H1 (cell line): ENCODE data around the gene POLR3A. TPM values are rescaled to one million over a fixed set of nuclear protein-coding genes. Genes with fewer than 3 reads are reported as not detected.

Experiments used
- CTCF ChIA-PET: fragments of 300-600 bp; sonication (Branson Sonifier 250); formaldehyde crosslinking; loops from one replicate; lab custom pipeline; 2021; ENCODE audit not compliant: partially characterized antibody; lab: Charles Lee
- POLR2A ChIA-PET: fragments of 300-600 bp; sonication (Branson Sonifier 250); formaldehyde crosslinking; loops from one replicate; lab custom pipeline; 2021; ENCODE audit warnings: inconsistent platforms; ENCODE audit not compliant: partially characterized antibody; lab: Charles Lee
- DNase-seq, 2 experiments: peaks; one replicate each; pipeline versions ENCODE4 v3.0.0 to v3.0.0-alpha.2; 2010 to 2022; ENCODE audit warnings: low spot score in 2 of 2, low read depth in 1 of 2, mixed read lengths in 1 of 2
- FAIRE-seq: peaks from 2 replicates; lab custom pipeline; 2011; peaks lifted over from hg19 to GRCh38; lab: Jason Lieb, UNC
- H2AFZ ChIP-seq: 2 replicates; pipeline ENCODE4 v1.8.1; 2012; ENCODE audit warnings: low read length, inconsistent platforms
- H2AK5ac ChIP-seq: 2 replicates; pipeline ENCODE4 v1.6.1; 2013; ENCODE audit warnings: low read depth, low read length
- H2BK120ac ChIP-seq: replicated peaks from 2 replicates; pipeline ENCODE3; 2013; ENCODE audit warnings: low read depth, low read length, inconsistent platforms
- H2BK12ac ChIP-seq: 2 replicates; pipeline ENCODE4 v1.6.1; 2013; ENCODE audit warnings: low read depth, low read length
- H2BK15ac ChIP-seq: 2 replicates; pipeline ENCODE4 v1.6.1; 2013; ENCODE audit warnings: low read length
- H2BK20ac ChIP-seq: 2 replicates; pipeline ENCODE4 v1.6.1; 2013; ENCODE audit warnings: low read length
- H2BK5ac ChIP-seq: 2 replicates; pipeline ENCODE4 v1.6.1; 2013; ENCODE audit warnings: low read depth, low read length
- H3K14ac ChIP-seq: 2 replicates; pipeline ENCODE4 v1.6.1; 2013; ENCODE audit warnings: inconsistent platforms; ENCODE audit not compliant: insufficient read length
- H3K18ac ChIP-seq: 2 replicates; pipeline ENCODE4 v1.6.1; 2013; ENCODE audit warnings: low read length; ENCODE audit errors: extremely low read depth
- H3K23ac ChIP-seq: 2 replicates; pipeline ENCODE4 v1.6.1; 2013; ENCODE audit warnings: inconsistent platforms; ENCODE audit not compliant: insufficient read length
- H3K23me2 ChIP-seq: 2 replicates; pipeline ENCODE4 v1.6.1; 2013; ENCODE audit warnings: low read depth, low read length
- H3K27ac ChIP-seq: 2 replicates; pipeline ENCODE4 v1.6.1; 2011; ENCODE audit warnings: low read depth, low read length, inconsistent platforms
- H3K27me3 ChIP-seq, 4 experiments: replicated peaks in 1 of 4; 1 replicate in 1 of 4; 2 replicates in 3 of 4; pipeline versions ENCODE4 v1.6.1 to v1.8.1; 2011 to 2013; ENCODE audit warnings: low read length in 3 of 4, mild to moderate bottlenecking in 3 of 4, inconsistent platforms in 2 of 4, mixed read lengths in 2 of 4, moderate library complexity in 1 of 4; ENCODE audit not compliant: control insufficient read depth in 3 of 4, insufficient read depth in 3 of 4; ENCODE audit errors: extremely low read depth in 1 of 4
- H3K36me3 ChIP-seq, 4 experiments: 2 replicates each; pipeline versions ENCODE4 v1.6.1 to v1.8.1; 2011 to 2013; ENCODE audit warnings: mild to moderate bottlenecking in 4 of 4, low read length in 3 of 4, moderate library complexity in 2 of 4, control low read depth in 1 of 4, inconsistent platforms in 1 of 4; ENCODE audit not compliant: insufficient read depth in 4 of 4, control insufficient read depth in 2 of 4
- H3K4ac ChIP-seq: replicated peaks from 2 replicates; pipeline ENCODE3; 2013; ENCODE audit warnings: low read length, low read depth, mixed read lengths, inconsistent platforms; ENCODE audit not compliant: insufficient read length
- H3K4me1 ChIP-seq, 4 experiments: replicated peaks in 1 of 4; 1 replicate in 1 of 4; 2 replicates in 3 of 4; pipeline versions ENCODE4 v1.6.1 to v1.8.1; 2011 to 2013; ENCODE audit warnings: low read length in 3 of 4, inconsistent platforms in 2 of 4, mixed read lengths in 1 of 4; ENCODE audit not compliant: insufficient read depth in 4 of 4, control insufficient read depth in 3 of 4
- H3K4me2 ChIP-seq, 2 experiments: 2 replicates each; pipeline versions ENCODE4 v1.6.1 to v1.8.1; 2011 to 2013; ENCODE audit warnings: low read depth in 2 of 2, low read length in 2 of 2, control low read depth in 1 of 2, inconsistent platforms in 1 of 2, mild to moderate bottlenecking in 1 of 2; ENCODE audit not compliant: insufficient read depth in 1 of 2
- H3K4me3 ChIP-seq, 4 experiments: fragments of 200-600, 300-600 bp in 1 of 4; sonication (generic), shearing (Covaris generic), sonication (Bioruptor Twin) in 1 of 4; 2 replicates each; pipeline versions ENCODE4 v1.5.1 to v1.8.1; 2011 to 2016; ENCODE audit warnings: low read length in 4 of 4, low read depth in 3 of 4, control low read depth in 2 of 4, inconsistent platforms in 2 of 4, mild to moderate bottlenecking in 2 of 4, mixed read lengths in 1 of 4, moderate library complexity in 1 of 4; ENCODE audit not compliant: insufficient read depth in 2 of 4; ENCODE audit errors: extremely low read depth in 1 of 4
- H3K56ac ChIP-seq: replicated peaks from 2 replicates; pipeline ENCODE3; 2013; ENCODE audit warnings: low read depth, mild to moderate bottlenecking, mixed read lengths, low read length, inconsistent platforms; ENCODE audit not compliant: insufficient read length
- H3K79me1 ChIP-seq: 2 replicates; pipeline ENCODE4 v1.6.1; 2013; ENCODE audit warnings: low read depth, low read length, control low read depth
- H3K79me2 ChIP-seq, 2 experiments: 2 replicates each; pipeline versions ENCODE4 v1.6.1 to v1.8.1; 2012 to 2013; ENCODE audit warnings: low read length in 2 of 2, mild to moderate bottlenecking in 2 of 2, inconsistent platforms in 1 of 2; ENCODE audit not compliant: insufficient read depth in 2 of 2, control insufficient read depth in 1 of 2
- H3K9ac ChIP-seq, 4 experiments: replicated peaks in 1 of 4; 1 replicate in 1 of 4; 2 replicates in 3 of 4; pipeline versions ENCODE4 v1.6.1 to v1.8.1; 2011 to 2013; ENCODE audit warnings: low read depth in 3 of 4, low read length in 3 of 4, control low read depth in 2 of 4, mild to moderate bottlenecking in 2 of 4, moderate library complexity in 2 of 4, inconsistent platforms in 1 of 4; ENCODE audit errors: extremely low read depth in 1 of 4
- H3K9me3 ChIP-seq, 2 experiments: 2 replicates each; pipeline versions ENCODE4 v1.6.1 to v1.8.1; 2012 to 2013; ENCODE audit warnings: mild to moderate bottlenecking in 2 of 2, moderate library complexity in 2 of 2, control low read depth in 1 of 2, inconsistent platforms in 1 of 2, low read depth in 1 of 2, low read length in 1 of 2, mixed read lengths in 1 of 2; ENCODE audit not compliant: insufficient read depth in 2 of 2
- H4K20me1 ChIP-seq, 2 experiments: replicated peaks in 1 of 2; 2 replicates each; pipeline versions ENCODE3 to v1.8.1; 2011 to 2013; ENCODE audit warnings: inconsistent platforms in 2 of 2, low read length in 2 of 2, mild to moderate bottlenecking in 1 of 2; ENCODE audit not compliant: insufficient read depth in 2 of 2, control insufficient read depth in 1 of 2
- H4K5ac ChIP-seq: 2 replicates; pipeline ENCODE4 v1.6.1; 2013; ENCODE audit warnings: low read length, low read depth, mixed read lengths, inconsistent platforms; ENCODE audit not compliant: insufficient read length
- H4K8ac ChIP-seq: 2 replicates; pipeline ENCODE4 v1.8.0; 2013; ENCODE audit warnings: mild to moderate bottlenecking, moderate library complexity, low read length, inconsistent platforms; ENCODE audit not compliant: insufficient read depth; ENCODE audit errors: extremely low read depth
- H4K91ac ChIP-seq: replicated peaks from 2 replicates; pipeline ENCODE3; 2013; ENCODE audit warnings: low read length, mixed read lengths, inconsistent platforms; ENCODE audit not compliant: insufficient read length
- ATF2 ChIP-seq: IDR thresholded peaks from 2 replicates; pipeline ENCODE4 v1.6.1; 2012; ENCODE audit warnings: low read length, inconsistent platforms
- BRCA1 ChIP-seq: IDR thresholded peaks from 2 replicates; pipeline ENCODE4 v1.6.1; 2012; ENCODE audit warnings: low read depth, low read length, improper control_type of control experiment
- CEBPB ChIP-seq: IDR thresholded peaks from 2 replicates; pipeline ENCODE4 v1.6.1; 2012; ENCODE audit warnings: low read depth, low read length
- FOSL1 ChIP-seq: IDR thresholded peaks from 2 replicates; pipeline ENCODE4 v1.6.1; 2011; ENCODE audit warnings: mild to moderate bottlenecking, low read depth, low read length, moderate library complexity; ENCODE audit not compliant: insufficient read depth
- GABPA ChIP-seq: IDR thresholded peaks from 2 replicates; pipeline ENCODE4 v1.6.1; 2011; ENCODE audit warnings: mild to moderate bottlenecking, low read length, moderate library complexity, borderline replicate concordance; ENCODE audit not compliant: insufficient read depth
- MAX ChIP-seq: IDR thresholded peaks from 2 replicates; pipeline ENCODE4 v1.6.1; 2012; ENCODE audit warnings: inconsistent platforms
- RFX5 ChIP-seq: IDR thresholded peaks from 2 replicates; pipeline ENCODE4 v1.6.1; 2011; ENCODE audit warnings: low read depth, low read length, improper control_type of control experiment, borderline replicate concordance
- RXRA ChIP-seq: IDR thresholded peaks from 2 replicates; pipeline ENCODE4 v1.6.1; 2011; ENCODE audit warnings: low read depth, mild to moderate bottlenecking, low read length, moderate library complexity; ENCODE audit not compliant: insufficient read depth
- SRF ChIP-seq: IDR thresholded peaks from 2 replicates; pipeline ENCODE4 v1.6.1; 2011; ENCODE audit warnings: mild to moderate bottlenecking, low read depth, low read length, moderate library complexity
- WGBS, 2 experiments: shearing (Covaris generic) in 1 of 2; methylation state at CpG; one replicate each; pipeline versions ENCODE4 v1.1.6 to v1.1.7; 2013 to 2015; ENCODE audit warnings: low lambda C conversion rate in 2 of 2, mixed read lengths in 2 of 2, inconsistent platforms in 1 of 2, low coverage in 1 of 2, missing lambda C conversion rate in 1 of 2; ENCODE audit not compliant: insufficient replicate concordance in 2 of 2, insufficient coverage in 1 of 2, insufficient read length in 1 of 2; ENCODE audit errors: extremely low coverage in 1 of 2, missing lambda C conversion rate in 1 of 2; 5-methylcytosine and 5-hydroxymethylcytosine counted together
- polyA plus RNA-seq, 7 experiments: library from polyadenylated mRNA; depleted of rRNA in 3 of 7; stranded (reverse) in 5 of 7; unstranded in 2 of 7; fragments of >200 nt in 5 of 7; fragments of 200-250 nt in 2 of 7; gene quantifications; 1 replicate in 5 of 7; 2 replicates in 1 of 7; 4 replicates in 1 of 7; pipeline versions ENCODE4 v1.2.1 to v1.2.3, GENCODE V29; 2011 to 2013; ENCODE audit warnings: missing spikeins in 2 of 7, mixed read lengths in 2 of 7
- total RNA-seq: library from RNA; stranded (reverse); fragmentation: NEBNext Ultra II Directional; extraction: Animal tissue kit (Norgen Biotek cat#: 25700); gene quantifications from 2 replicates; pipeline ENCODE4 v1.2.1, GENCODE V29; 2021

POLR3A gene
- total and polyA plus RNA-seq, 2 of the 8 experiments (the other 6 are each of a cell fraction or from before 2014, with no cell fraction given): 11.3 to 38.6 TPM

GRCh38 chr10:78071140-78071856 is 42.0 kb upstream of the POLR3A start:
- no peak overlapping the region for H2AFZ ChIP-seq
- ChIA-PET POLR2A (interaction anchor here (1.5 kb wide), 1 partner anchor 37 kb away, joined by 3 read pairs; no protein-coding TSS in a partner anchor), CTCF (interaction anchor here (1.0 to 3.2 kb wide), 5 partner anchors 8 to 191 kb away, joined by 3 to 17 read pairs (median 6); no protein-coding TSS in a partner anchor)
- H2BK15ac ChIP-seq: no peak overlapping the region
- no peak overlapping the region for H2BK20ac ChIP-seq
- H3K23me2 ChIP-seq: no peaks in the 10 kb centered on the region
- H2BK12ac ChIP-seq: no peak overlapping the region
- H3K27ac ChIP-seq: no peak overlapping the region
- H3K4me2 ChIP-seq: no peak overlapping the region
- H3K56ac ChIP-seq: no peak overlapping the region
- DNase-seq (no peak), FAIRE-seq (no peak)
- no peak overlapping the region for H4K91ac ChIP-seq
- H3K23ac ChIP-seq: no peak overlapping the region
- no peak overlapping the region for H3K18ac ChIP-seq
- 85% methylated on average over 4 of the region's 4 CpGs; no CpG with 5 or more reads in 1 of the 2 experiments for WGBS, 2 experiments
- H4K20me1 ChIP-seq: no peaks in the 10 kb centered on the region
- no peak overlapping the region for H2AK5ac ChIP-seq
- H3K79me1 ChIP-seq: no peaks in the 10 kb centered on the region
- no peak overlapping the region for H4K8ac ChIP-seq
- H3K4me3 ChIP-seq: no peak overlapping the region
- H2BK120ac ChIP-seq: no peak overlapping the region
- H2BK5ac ChIP-seq: no peak overlapping the region
- H4K5ac ChIP-seq: no peak overlapping the region
- H3K9ac ChIP-seq: no peak overlapping the region
- H3K27me3 ChIP-seq: no peaks in the 10 kb centered on the region
- no peak for TF ChIP-seq RXRA
- no peak for TF ChIP-seq BRCA1
- TF ChIP-seq GABPA: no peak
- TF ChIP-seq ATF2: no peak
- TF ChIP-seq RFX5: no peak
- no peak for TF ChIP-seq MAX
- no peak for TF ChIP-seq SRF
- no peak for TF ChIP-seq CEBPB
- no peak for TF ChIP-seq FOSL1
- H3K36me3 ChIP-seq: no peaks in the 10 kb centered on the region
- no peak overlapping the region for H3K4ac ChIP-seq
- no peaks in the 10 kb centered on the region for H3K79me2 ChIP-seq
- H3K4me1 ChIP-seq: no peaks in the 10 kb centered on the region
- H3K9me3 ChIP-seq: peaks cover 0 to 4% of the 10 kb centered on the region in 2 experiments; a peak in 1 of 4 replicates
- H3K14ac ChIP-seq: no peak overlapping the region
